Right hindlimb (tissue), 1 donor: ENCODE results near the gene PRIMA1.

Source experiments
- DNase-seq: peaks from one replicate; pipeline ENCODE4 v3.0.0-alpha.2; 2018

The PRIMA1 gene

DNA sequence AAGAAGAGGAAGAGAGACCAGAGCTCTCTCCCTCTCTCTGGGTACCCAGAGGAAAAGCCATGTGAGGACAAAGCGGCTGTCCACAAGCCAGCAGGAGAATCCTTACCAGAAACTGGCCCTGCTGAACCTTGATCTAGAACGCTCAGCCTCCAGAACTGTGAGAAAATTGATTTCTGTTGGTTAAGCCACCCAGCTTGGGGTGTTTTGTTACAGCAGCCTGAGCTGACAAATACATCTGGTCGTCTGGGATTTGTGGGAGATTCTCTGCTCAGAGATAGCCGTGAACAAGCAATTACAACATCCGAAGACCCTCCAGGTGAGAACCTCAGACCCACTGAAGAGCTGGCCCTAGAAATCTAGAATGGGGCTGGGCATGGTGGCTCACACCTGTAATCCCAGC lies 6.5 kb upstream of the PRIMA1 start:
- DNase-seq: no peak

DNA sequence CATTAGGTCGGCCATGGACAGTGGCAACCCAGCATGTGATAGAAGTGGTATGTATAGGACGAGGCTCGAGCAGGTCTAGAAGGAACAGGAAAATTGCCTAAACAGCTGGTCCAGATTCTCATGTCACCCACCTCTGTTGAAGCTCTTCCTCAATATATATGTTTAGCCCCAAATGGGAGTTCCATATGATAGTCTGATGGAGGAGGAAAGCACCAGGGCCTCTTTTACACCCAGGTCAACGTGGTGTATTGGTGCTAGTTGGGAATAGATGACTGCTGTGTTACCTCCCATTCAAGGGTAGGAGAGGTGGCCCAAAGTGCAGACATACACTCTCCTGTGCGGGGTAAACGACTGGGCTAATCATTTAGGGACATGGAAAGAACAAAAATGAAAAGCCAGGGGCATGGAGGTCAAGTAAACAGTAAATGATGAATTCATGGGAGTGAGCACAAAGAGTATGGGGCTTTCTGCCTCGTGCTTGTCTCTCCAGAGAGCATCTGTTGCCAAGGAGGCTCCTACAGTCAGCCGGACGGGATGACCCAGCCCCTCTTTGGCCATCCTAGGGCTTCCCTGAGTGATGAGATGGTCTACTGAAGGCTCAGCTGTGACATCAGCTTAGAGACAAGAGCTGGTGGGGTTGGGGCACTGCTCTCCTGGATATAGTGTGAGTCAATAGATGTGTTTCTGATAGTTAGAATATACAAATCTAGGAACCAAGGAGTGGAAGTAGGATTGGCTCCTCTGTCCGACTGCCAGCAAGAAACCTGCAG lies 5.5 kb upstream of the PRIMA1 start:
- no peak for DNase-seq

DNA sequence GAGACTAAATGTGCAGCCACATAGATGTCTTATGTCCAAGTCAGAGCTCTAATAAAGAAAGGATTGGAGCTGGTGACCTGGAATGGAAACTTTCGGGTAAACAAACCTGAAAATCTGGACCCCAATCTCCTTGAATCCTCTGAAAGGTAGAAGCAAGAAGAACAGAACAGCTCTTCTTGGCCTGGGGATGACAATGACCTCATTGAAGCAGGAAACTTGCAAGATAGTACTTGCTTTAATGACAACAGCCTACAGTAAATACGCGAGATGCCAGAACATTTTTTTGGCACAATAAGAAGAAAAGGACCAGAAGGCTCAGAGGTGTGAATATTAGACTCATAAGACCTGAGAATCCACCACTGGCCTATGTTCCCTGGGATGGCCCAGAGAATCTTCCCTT lies 4.1 kb upstream of the PRIMA1 start:
- no peak for DNase-seq

DNA sequence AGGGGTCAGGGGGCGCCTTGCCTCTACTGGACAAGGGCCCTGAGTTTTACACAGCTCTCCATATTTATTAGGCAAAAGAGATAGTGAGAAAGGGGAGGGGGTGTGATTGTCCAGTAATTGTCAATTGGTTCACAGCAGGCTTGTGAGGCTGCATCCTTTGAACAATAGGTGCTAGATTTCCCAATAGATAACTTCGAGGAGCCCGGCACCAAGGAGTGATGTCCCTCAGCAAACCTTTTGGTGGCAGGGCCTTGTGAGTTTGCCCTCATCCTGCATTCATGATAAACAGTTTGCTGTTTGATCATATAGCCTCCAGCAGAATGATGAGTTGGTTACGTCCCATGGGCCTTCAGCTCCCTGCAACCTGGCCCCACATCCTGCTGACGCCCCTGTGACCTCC lies 2.7 kb upstream of the PRIMA1 start:
- DNase-seq: no peak

DNA sequence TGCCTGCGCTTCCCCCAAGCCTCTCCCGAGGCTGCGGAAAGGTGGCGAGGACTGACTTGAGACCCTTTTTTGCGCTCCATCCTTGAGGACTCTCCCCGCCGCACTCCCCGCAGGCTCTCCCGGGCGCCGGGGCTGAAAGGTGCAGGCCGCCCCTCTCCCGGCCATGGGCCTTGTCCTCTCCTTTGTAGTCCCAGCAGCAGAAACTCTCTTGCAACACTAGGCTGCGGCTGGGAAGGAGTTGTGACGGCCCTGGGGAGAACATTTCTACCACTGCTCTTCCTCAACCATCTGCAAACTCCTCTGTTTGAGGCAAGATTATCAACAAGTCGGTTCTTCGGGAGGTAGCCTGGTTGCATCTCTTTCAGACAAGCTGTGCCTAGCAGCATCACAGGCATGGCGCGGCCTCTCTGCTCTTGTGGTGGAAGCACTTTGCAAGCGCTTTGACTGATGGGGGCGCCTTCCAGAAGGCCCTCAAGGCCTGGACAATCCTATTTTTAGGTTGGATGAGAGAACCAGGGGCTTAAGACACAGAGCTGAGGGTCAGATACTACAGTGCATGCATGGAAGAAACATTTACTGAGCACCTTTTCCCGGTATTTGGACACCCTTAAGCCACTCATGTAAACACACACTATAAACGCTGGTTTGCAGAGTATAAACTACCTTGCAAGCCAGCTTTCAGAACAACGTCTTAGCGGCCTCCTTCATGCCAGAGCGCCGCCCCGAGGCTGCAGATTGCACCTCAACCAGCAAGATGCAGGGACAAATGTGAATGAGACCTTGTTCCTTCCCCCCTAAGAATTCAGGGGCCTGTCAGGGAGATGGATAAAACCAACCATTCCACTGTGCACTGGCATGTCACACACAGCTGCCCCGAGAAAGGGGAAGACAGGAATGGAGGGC lies 1.2 kb upstream of the PRIMA1 start:
- no peak for DNase-seq

DNA sequence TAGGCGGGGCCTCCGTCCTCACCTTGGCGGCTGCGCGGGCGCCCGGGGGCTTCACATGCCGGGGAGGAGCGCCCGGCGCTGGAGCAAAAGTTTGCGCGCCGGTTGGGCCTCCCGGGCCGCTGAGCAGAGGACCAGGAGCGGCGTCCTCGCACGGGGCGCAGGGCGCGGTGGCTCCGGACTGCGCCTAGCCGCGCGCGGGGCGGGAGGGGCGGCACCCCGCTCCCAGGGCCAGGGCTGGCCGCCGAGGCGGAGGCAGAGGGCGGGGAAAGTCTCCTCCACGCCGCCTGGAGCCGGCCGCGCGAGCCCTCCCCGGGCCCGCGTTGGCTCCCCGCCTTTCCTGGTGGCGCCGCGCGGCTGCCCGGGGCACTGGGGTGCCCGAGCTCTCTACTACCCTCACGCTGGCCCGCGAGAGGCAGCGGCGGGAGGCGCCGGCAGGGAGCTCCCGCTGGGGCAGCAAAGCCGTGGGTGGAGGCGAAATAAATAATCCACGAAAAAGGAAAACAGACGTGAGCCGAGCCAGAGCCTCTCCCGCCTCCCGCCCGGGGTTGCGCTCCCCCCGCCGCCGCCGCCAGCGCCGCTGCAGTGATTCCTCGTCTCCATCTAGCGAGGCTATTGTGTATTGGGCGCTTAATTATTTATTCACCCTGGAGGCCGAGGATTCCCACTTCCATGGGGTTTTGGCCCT lies 400 bp upstream of the PRIMA1 start:
- peak; percentile 59 for DNase-seq

DNA sequence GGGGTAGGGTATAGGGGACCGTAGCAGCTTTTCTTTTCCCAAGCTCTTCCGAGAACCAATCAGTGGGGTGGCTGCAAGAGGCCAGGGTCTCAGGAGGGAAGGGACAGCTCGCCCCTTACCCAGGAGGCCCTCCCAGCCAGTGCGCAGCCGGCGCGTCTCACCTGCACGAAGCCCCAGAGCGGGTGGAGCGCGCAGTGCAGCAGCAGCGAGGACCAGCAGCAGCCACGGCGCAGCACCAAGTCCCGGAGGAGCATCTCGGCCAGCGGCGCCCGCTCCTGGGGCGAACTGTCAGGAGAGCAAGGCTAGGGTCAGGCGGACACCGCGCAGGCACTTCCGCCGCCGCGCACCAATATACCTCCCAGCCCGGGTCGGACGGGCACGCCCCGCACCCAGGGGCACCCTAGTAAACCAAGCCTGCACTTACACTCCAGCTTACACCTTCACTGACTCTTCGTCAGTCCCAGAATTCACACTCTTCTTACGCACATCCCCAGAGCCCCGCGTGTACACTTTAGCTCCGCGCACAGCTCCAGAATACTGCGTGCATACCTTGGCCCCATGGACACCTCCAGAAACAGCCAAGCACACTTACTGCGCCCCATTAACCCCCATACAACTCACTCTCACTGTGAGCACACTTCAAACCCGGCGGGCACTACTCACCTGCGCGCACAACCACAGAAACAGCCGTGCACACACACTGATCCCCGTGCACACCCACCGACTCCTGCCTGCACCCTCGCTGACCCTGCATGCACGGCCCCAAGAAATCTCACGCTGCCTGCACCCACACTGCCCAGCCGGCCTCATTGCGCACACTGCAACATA lies 606 bp downstream of the PRIMA1 start:
- no peak for DNase-seq

DNA sequence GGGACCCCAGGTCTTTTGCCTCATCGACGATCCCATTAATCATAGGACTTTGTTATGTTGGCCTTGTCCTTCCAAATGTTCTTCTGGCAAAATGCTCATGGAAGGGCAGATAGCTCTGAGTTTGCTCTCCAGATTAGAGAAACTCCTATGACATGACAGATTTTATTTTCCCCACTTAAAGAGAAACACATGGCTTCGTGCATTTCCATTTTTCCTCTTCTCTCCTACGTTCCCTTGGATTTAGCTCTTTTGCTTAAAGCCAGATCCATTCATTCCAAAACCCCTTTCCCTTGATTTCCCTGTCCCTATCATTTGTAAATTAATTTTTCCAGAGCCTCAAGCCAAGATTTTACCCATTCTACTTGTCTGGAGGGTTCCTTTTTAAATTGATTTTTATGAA lies 2.9 kb downstream of the PRIMA1 start:
- no peak for DNase-seq

DNA sequence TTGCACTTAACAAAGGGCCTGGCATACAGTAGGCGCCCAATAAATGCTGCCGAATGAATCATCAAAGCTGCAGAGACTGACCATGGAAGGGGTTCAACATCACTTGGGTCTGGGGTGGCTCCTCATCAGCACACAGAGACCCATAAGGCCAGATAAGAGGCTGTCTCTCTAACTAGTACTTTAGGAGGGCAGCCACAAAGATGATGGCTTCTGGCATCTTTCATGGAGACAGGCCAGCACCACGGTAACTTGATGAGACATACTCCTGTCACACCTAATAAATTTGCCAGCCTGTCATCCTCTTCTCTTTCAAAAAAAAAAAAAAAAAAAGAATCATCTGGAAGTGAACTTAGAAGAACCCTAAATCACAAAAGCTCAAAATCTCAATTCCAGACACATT lies 3.4 kb downstream of the PRIMA1 start:
- no peak for DNase-seq

DNA sequence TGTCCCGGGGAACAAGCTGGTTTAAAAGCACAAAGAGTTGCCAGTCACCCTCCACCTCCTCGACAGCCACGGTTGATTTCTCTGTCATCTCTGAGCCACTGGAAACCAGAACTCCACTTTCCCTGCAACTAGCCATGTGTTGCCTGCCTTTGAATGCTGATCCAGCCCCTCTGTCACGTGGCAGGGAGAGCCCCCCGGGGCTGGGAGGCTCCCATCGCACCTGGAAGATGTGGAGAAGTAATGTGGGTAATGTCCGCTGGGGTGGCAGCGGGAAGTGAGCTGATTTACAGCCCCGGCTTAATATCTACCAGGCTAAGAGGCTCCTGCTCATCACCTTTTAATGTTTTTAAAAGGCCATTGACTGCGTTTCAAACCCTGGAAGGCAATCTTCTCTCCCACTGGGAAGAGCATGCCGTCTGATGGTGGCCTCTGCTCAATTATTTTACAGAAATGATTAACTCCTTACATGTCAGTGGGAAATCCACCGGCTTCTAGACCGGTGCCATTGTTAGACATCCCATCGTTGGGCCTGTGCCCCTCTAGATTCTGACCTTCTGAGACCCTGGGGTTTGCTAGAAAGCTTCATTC lies 7.4 kb downstream of the PRIMA1 start:
- no peak for DNase-seq

DNA sequence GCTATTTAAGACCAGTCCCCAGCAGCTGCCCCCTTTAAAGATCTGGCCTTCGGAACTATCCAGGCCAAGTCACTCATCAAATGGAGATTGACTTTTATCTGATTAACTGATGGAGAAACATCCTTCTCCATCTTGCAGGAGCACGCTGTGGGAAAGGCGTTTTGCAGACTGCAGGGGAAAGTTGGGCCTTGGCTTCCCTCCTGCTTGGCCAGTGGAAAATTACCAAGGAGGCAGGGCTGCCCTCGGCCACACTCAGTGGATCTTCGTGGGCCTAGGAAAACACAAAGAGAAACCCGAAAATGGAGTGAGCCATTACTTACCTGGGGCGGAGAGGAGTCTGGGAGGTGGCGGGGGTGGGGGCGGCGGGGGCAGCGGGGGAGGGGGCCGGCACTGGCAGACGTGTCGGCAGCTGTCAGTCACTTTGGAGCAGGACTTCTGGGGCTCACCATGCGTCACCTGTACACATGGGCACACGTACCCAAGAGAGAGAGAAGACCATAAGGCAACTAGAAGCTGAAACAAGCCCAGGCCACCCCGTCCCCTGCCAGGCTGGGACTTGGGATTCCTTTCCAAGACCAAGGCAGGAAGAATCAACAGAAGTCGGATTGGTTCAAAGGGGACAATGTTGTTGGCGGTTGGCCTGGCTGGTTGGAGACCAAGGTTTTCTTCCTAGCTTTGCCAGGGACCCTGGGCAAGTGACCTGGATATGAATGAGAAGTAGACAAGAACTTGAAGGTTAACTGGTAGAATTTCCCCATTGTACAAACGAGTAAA lies 9.2 kb downstream of the PRIMA1 start:
- no peak for DNase-seq

DNA sequence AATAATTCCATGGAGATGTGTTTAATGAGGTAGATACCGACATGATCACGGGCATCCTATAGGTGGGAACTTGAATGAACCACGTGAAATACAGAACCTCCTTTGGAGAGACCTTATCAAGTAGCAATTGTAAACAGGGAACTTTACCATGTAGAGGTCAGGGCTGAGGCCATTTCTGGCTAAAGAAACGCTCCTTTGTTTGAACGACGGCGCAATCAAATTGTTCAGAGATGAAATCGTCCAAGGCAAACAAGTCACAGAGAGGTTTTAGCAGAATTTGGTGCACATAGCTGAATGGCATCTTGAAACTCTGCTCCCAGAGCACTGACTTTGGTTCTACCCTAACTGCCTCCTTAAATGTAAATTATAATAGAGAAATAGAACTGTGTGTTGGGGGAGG lies 9.8 kb downstream of the PRIMA1 start:
- no peak for DNase-seq

DNA sequence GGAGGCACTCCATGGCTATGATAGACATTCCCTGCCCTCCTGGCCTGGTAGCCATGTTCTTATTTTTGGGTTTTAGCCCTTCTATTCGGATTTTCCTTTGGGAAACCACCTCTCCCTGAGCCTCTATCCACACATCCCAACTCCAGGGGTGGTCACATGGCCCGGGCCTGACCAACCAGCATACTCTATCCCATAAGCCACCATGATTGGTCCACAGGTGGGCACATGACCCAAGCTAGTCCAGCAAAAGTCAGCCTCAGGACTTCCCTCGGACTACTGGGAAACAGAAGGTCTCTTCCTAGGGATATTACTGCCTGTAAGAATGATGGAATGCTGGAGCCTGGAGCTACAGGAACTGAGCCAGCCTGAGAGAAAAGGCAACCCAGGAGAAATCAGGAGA lies 12.5 kb downstream of the PRIMA1 start:
- no peak for DNase-seq

DNA sequence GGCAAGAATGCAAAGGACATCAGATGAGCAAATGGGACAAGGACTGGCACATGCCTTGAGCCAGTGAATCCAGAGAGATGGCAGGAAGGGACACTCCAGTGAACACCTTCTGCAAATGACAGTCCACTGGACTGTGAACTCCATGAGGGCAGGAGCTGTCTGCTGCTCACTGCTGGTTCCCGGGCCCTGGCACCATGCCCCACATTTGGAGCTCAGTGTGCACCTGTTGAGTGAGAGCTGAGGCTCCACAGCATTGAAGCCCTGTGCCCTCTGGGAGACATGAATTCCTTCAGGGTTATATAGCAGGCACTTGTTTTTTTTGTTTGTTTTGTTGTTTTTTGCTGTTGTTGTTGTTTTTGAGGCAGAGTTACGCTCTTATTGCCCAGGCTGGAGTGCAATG lies 13.1 kb downstream of the PRIMA1 start:
- DNase-seq: no peak

DNA sequence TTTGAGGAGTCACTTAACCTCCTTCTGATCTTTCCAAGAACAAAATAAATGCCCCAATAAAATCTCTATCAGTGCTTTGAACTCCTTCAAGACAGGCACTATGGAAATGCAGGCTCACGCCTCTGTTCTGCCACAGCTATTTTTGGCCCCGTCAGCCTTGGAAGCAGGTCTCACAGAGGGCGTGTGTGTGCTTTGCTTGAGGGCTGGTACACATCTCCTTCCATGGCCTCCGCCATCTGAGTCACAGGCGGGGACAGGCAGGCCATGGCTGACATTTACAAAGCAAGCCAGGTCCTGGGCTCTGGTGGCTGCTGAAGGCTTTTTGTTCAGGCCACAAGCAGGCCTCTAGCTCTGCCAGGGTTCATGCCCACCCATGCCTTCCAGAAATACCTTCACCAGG lies 16.0 kb downstream of the PRIMA1 start:
- DNase-seq: no peak

DNA sequence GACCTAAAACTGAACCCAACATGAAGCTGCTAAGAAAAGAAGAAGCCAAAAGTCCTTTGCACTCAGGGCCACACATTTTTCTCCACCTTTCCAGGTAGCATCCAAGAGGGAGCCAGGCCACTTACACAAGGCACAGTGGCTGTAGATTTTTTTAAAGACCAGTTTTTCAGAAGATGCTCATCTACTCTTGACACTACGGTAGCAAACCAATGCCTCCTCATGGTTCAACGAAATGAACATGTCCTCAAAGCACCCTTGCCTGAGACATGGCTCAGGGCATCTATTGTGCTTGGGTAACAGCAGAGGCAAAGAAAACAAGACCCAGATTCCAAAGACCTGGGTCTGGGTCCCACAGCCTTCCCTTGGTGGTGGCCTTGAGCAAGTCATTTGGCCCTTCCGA lies 22.3 kb downstream of the PRIMA1 start:
- no peak for DNase-seq

DNA sequence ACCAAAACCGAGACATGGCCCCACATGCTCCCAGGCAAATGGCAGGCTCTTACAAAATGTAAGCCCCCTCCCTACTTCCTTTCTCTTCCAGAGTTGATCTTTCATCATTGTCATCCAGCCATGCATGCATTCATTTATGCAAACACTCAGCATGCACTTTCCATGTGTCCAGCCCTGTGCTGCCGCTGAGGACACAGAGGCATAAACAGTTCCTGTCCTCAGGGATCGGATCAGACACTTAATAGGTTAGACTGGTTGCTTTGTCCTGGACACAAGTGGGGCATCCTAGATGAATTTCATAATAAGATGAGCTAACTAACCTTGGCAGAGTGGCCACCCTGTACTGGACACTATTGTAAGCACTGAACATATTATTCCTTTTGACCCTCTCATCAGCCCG lies 23.1 kb downstream of the PRIMA1 start:
- DNase-seq: no peak

DNA sequence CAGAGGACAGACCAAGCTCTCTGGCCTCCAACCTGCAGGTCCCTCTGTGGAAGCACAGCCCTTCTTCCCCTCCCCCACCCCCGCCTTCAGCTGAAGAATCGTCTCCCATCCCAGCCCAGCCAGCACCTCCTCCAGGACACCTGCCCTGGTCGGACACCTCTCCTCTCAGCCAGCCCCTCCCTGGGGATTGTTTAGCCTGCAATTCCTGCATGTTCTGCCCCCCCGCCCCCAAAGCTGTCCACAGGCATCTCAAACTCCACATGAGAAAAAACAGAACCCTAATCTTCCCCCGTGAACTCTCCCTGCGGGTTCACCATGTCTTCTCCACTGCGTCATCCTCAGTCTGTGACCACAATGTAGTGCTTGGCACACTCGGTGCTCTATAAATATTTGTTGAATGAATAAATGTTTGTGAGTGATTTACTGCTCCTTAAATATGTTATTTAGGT lies 24.1 kb downstream of the PRIMA1 start:
- no peak for DNase-seq

DNA sequence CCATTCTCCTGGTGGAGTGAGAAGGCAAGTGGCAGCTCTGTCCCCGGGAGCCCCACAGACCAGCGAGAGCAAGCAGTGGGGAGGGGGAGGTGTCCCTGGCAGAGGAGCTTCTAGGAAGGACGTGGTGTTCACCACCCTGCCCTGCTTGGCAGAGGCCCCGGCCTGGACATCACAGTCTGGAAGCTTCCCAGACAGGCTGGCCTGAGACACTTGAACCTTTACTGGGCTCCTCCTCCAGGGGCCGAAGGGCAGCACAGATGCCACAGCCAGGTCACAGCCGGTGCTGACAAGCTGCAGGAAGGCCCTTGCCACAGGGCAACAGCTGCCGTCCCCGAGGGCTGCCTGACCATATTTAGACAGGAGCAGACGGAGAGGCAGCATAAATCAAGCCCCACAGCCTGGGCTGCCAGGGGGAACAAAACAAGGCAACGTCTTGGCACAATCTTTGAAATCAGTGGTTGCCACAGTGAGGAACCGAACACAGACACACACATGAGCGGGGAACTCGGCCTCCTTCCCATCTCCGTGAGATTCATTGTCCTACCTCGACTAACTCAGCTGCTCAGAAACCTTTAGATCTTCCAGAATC lies 28.5 kb downstream of the PRIMA1 start:
- DNase-seq: peak; percentile 80

DNA sequence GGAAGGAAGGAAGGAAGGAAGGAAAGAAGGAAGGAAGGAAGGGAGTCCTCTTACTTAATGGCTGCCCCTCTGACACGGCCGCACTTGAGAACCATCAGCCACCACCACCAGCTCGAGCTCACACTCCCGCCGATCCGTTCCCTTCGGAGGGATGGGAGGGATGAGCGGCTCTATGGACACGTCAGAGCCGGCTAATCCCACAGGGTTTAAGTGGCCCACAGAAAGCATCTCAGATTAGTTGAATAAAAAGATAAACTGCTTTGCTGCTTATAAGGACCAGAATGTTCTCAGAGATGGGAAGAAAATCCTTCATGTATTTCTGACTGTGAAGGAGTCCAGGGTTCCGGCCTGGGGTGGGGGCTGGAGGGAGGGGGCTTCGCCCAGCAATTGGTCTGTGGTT lies 31.1 kb downstream of the PRIMA1 start:
- no peak for DNase-seq

DNA sequence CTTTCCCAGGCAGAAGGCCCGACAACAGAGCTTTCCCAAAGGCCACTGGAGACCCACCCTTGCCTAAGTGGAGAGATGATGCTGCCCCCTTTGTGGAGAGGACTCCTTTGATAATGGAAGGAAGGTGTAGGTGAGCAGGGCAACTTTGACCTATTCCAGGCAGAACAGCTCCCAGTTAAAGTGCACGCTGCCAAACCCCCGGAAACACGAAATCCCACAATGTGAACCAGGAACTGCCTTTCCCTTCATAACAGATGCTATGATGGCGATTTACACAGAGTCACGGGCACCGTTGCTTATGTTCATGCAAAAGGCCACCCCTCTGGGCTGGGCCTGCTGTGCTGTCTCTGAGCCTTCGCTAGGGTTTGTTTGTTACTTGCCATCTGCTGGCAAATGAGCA lies 34.6 kb downstream of the PRIMA1 start:
- no peak for DNase-seq
